Measurements from ENCODE around the gene DDT. TPM values are rescaled to one million over a fixed set of nuclear protein-coding genes. Genes with fewer than 3 reads are reported as not detected.

The DDT gene
- total RNA-seq, 1 experiment from 2014 or later = 42.0 TPM

DNA sequence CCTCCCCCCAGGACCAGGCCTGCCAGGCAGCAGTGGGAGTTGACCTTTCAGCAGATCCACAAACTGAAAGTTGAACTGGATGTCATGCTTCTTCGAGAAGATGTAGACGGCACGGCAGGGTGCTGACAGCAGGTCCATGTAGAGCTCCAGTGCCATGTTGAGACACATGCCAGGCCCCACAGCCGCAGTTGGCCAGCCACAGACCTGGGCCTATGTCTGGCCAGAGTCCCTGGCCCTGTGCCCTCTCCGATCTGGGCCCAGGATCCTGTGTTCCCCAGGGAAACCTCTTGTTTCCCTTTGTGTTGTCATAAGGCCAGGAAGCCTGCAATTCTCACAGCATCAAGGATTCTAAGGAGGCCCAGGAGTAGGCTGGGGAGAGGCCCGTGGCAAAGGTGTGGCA lies 31.0 kb upstream of the DDT start, which contains the start of gene GSTT4:
GSTT4 (minus strand) TSS at position 253 of the 400 bp plus-strand sequence; CDS start at position 156, 97 bp downstream.
- DNase-seq = no peak
- intact Hi-C loops (cut with micrococcal nuclease; ENCODE audit: unreplicated experiment) = no loop called here
- Histone ChIP-seq H3K9me2 (ENCODE audit: insufficient read depth) (no peaks in the 10 kb centered on the region), H3K4me2 (no peak within 1 kb of the TSS), H3K79me2 (ENCODE audit: low read depth) (no peaks in the 10 kb centered on the region), H3F3A (ENCODE audit: insufficient read depth, low read depth) (peaks cover 22% of the 10 kb centered on the region), H3K4me3 (no peak within 1 kb of the TSS), H3K4me1 (replicated peaks; ENCODE audit: insufficient read depth) (peaks cover 4% of the 10 kb centered on the region), H3K27me3 (ENCODE audit: insufficient read depth, low read depth) (no peaks in the 10 kb centered on the region), H2AFZ (no peak within 1 kb of the TSS), H3K27ac (no peak within 1 kb of the TSS), H3K36me3 (ENCODE audit: low read depth) (no peaks in the 10 kb centered on the region), H4K20me1 (ENCODE audit: insufficient read depth) (no peaks in the 10 kb centered on the region), H3K9me3 (ENCODE audit: insufficient read depth, low read depth) (no peaks in the 10 kb centered on the region)
- no TSS peak for BruUV-seq (replicated peaks)
- ChIA-PET POLR2A (ENCODE audit: unreplicated experiment) (no interaction called here), CTCF (no interaction called here)
- TF ChIP-seq, protein P1, sequence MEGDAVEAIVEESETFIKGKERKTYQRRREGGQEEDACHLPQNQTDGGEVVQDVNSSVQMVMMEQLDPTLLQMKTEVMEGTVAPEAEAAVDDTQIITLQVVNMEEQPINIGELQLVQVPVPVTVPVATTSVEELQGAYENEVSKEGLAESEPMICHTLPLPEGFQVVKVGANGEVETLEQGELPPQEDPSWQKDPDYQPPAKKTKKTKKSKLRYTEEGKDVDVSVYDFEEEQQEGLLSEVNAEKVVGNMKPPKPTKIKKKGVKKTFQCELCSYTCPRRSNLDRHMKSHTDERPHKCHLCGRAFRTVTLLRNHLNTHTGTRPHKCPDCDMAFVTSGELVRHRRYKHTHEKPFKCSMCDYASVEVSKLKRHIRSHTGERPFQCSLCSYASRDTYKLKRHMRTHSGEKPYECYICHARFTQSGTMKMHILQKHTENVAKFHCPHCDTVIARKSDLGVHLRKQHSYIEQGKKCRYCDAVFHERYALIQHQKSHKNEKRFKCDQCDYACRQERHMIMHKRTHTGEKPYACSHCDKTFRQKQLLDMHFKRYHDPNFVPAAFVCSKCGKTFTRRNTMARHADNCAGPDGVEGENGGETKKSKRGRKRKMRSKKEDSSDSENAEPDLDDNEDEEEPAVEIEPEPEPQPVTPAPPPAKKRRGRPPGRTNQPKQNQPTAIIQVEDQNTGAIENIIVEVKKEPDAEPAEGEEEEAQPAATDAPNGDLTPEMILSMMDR (conservative IDR thresholded peaks at IDR 0.05) = no peak
- no peak for TF ChIP-seq EZH2 (IDR thresholded peaks at IDR 0.05; ENCODE audit: low read depth)

DNA sequence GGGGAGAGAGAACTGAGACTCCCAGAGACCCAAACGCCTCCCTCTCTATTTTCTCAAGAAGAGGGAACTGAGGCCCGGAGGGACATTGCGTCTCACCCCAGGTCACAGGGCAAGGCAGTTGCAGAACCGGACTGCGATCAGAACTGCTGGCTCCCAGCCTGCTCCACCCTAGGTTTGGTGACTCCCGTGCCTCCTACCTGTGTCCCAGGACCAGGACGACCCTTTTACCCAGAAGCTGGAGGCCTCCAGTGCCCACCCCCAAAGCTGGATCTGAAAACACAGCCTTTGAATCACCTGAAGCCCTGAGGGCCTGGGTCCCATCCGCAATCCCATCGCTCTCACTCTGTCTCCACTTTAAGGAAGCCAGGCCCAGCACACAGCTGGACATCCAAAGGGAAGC lies 29.6 kb upstream of the DDT start:
- no peaks in the 10 kb centered on the region for H3K9me2 ChIP-seq (ENCODE audit: insufficient read depth)
- no peak overlapping the region for H3K4me2 ChIP-seq
- no peak for DNase-seq
- peaks cover 22% of the 10 kb centered on the region for H3F3A ChIP-seq (ENCODE audit: insufficient read depth, low read depth)
- peaks cover 9% of the 10 kb centered on the region for H3K4me1 ChIP-seq (replicated peaks; ENCODE audit: insufficient read depth)
- H3K79me2 ChIP-seq (ENCODE audit: low read depth) = no peaks in the 10 kb centered on the region
- H3K4me3 ChIP-seq = no peak overlapping the region
- no peaks in the 10 kb centered on the region for H3K36me3 ChIP-seq (ENCODE audit: low read depth)
- BruUV-seq (replicated peaks) = no TSS peak
- no peak for TF ChIP-seq EZH2 (IDR thresholded peaks at IDR 0.05; ENCODE audit: low read depth)
- TF ChIP-seq, protein P1 (conservative IDR thresholded peaks at IDR 0.05) = no peak
- no peaks in the 10 kb centered on the region for H3K9me3 ChIP-seq (ENCODE audit: insufficient read depth, low read depth)
- no peaks in the 10 kb centered on the region for H4K20me1 ChIP-seq (ENCODE audit: insufficient read depth)
- ChIA-PET POLR2A (ENCODE audit: unreplicated experiment) (no interaction called here), CTCF (no interaction called here)
- no peak overlapping the region for H3K27ac ChIP-seq
- intact Hi-C loops (cut with micrococcal nuclease; ENCODE audit: unreplicated experiment) = no loop called here
- no peak overlapping the region for H2AFZ ChIP-seq
- H3K27me3 ChIP-seq (ENCODE audit: insufficient read depth, low read depth) = no peaks in the 10 kb centered on the region

DNA sequence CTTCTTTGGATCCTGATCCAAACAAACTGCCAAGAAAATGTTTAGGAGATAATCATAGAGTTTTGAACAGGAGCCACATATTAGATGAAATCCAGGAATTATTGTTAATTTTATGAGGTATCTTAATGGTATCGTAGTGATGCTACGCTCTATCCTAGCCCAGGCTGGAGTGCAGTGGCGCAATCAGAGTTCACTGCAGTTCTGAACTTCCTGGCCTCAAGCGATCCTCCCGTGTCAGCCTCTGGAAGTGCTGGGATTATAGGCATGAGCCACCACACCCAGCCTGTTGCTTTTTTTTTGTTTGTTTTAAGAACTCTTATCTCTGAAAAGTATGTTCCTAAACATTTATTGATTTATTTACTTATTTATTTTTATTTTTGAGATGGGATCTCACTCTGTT lies 28.6 kb upstream of the DDT start:
- peaks cover 22% of the 10 kb centered on the region for H3F3A ChIP-seq (ENCODE audit: insufficient read depth, low read depth)
- no peaks in the 10 kb centered on the region for H3K27me3 ChIP-seq (ENCODE audit: insufficient read depth, low read depth)
- no peaks in the 10 kb centered on the region for H4K20me1 ChIP-seq (ENCODE audit: insufficient read depth)
- intact Hi-C loops (cut with micrococcal nuclease; ENCODE audit: unreplicated experiment) = no loop called here
- no peak overlapping the region for H2AFZ ChIP-seq
- H3K4me2 ChIP-seq = no peak overlapping the region
- ChIA-PET POLR2A (ENCODE audit: unreplicated experiment) (no interaction called here), CTCF (no interaction called here)
- H3K9me3 ChIP-seq (ENCODE audit: insufficient read depth, low read depth) = no peaks in the 10 kb centered on the region
- TF ChIP-seq, protein P1 (conservative IDR thresholded peaks at IDR 0.05) = no peak
- TF ChIP-seq EZH2 (IDR thresholded peaks at IDR 0.05; ENCODE audit: low read depth) = no peak
- peaks cover 9% of the 10 kb centered on the region for H3K4me1 ChIP-seq (replicated peaks; ENCODE audit: insufficient read depth)
- H3K4me3 ChIP-seq = no peak overlapping the region
- no peak overlapping the region for H3K27ac ChIP-seq
- H3K36me3 ChIP-seq (ENCODE audit: low read depth) = no peaks in the 10 kb centered on the region
- BruUV-seq (replicated peaks) = no TSS peak
- H3K9me2 ChIP-seq (ENCODE audit: insufficient read depth) = no peaks in the 10 kb centered on the region
- H3K79me2 ChIP-seq (ENCODE audit: low read depth) = no peaks in the 10 kb centered on the region
- no peak for DNase-seq

Measured in PC-9 (cell line).